ENCODE results near the gene LGR4. TPM values are rescaled to one million over a fixed set of nuclear protein-coding genes. Genes with fewer than 3 reads are reported as not detected.

Gene LGR4
- total RNA-seq, 1 donor from 2014 or later: 154 TPM

GRCh38 chr11:27506200-27507182 lies 33.9 kb upstream of the LGR4 start, which contains the start of gene LIN7C:
Gene LIN7C, minus strand, starts transcription at chr11:27506769. Its CDS starts 17 bp downstream, at chr11:27506752.
- H3K27ac Mint-ChIP-seq: peak within 1 kb of the TSS; percentile 99
- no peaks in the 10 kb centered on the region for H3K27me3 Mint-ChIP-seq
- peaks cover 1% of the 10 kb centered on the region for H3K36me3 Mint-ChIP-seq (ENCODE audit: insufficient read depth)
- peak; percentile 32 for TF ChIP-seq CTCF (IDR thresholded peaks at IDR 0.05; ENCODE audit: unreplicated experiment)
- H3K4me1 Mint-ChIP-seq (ENCODE audit: low read depth): peaks cover 21% of the 10 kb centered on the region
- no peaks in the 10 kb centered on the region for H3K9me3 Mint-ChIP-seq (ENCODE audit: low read depth)
- DNase-seq (ENCODE audit: low spot score, unreplicated experiment): peak; percentile 91
- peak within 1 kb of the TSS; percentile 100 for H3K4me3 Mint-ChIP-seq (ENCODE audit: low read depth)

GRCh38 chr11:27505781-27506180 lies 33.2 kb upstream of the LGR4 start:
- Mint-ChIP-seq H3K9me3 (ENCODE audit: low read depth) (no peaks in the 10 kb centered on the region), H3K27ac (peak overlapping the region; percentile 99), H3K27me3 (no peaks in the 10 kb centered on the region), H3K4me3 (ENCODE audit: low read depth) (peak overlapping the region; percentile 100), H3K36me3 (ENCODE audit: insufficient read depth) (peaks cover 2% of the 10 kb centered on the region), H3K4me1 (ENCODE audit: low read depth) (peaks cover 21% of the 10 kb centered on the region)
- DNase-seq (ENCODE audit: low spot score, unreplicated experiment): no peak
- TF ChIP-seq CTCF (IDR thresholded peaks at IDR 0.05; ENCODE audit: unreplicated experiment): no peak

GRCh38 chr11:27504205-27504604 lies 31.6 kb upstream of the LGR4 start:
- no peak for TF ChIP-seq CTCF (IDR thresholded peaks at IDR 0.05; ENCODE audit: unreplicated experiment)
- Mint-ChIP-seq H3K4me3 (ENCODE audit: low read depth) (no peak overlapping the region), H3K27me3 (no peaks in the 10 kb centered on the region), H3K36me3 (ENCODE audit: insufficient read depth) (peaks cover 6% of the 10 kb centered on the region), H3K4me1 (ENCODE audit: low read depth) (peaks cover 21% of the 10 kb centered on the region), H3K27ac (no peak overlapping the region), H3K9me3 (ENCODE audit: low read depth) (no peaks in the 10 kb centered on the region)
- DNase-seq (ENCODE audit: low spot score, unreplicated experiment): no peak

- no peaks in the 10 kb centered on the region for H3K27me3 Mint-ChIP-seq
- no peaks in the 10 kb centered on the region for H3K9me3 Mint-ChIP-seq (ENCODE audit: low read depth)
- H3K4me1 Mint-ChIP-seq (ENCODE audit: low read depth): peaks cover 19% of the 10 kb centered on the region
- peaks cover 8% of the 10 kb centered on the region for H3K36me3 Mint-ChIP-seq (ENCODE audit: insufficient read depth)
- DNase-seq (ENCODE audit: low spot score, unreplicated experiment): no peak
- no peak overlapping the region for H3K4me3 Mint-ChIP-seq (ENCODE audit: low read depth)
- H3K27ac Mint-ChIP-seq: no peak overlapping the region
- TF ChIP-seq CTCF (IDR thresholded peaks at IDR 0.05; ENCODE audit: unreplicated experiment): no peak
These were observed 28.5 kb upstream of the LGR4 start for GRCh38 chr11:27501100-27501499.

- DNase-seq (ENCODE audit: low spot score, unreplicated experiment): no peak
- H3K4me1 Mint-ChIP-seq (ENCODE audit: low read depth): peaks cover 10% of the 10 kb centered on the region
- H3K9me3 Mint-ChIP-seq (ENCODE audit: low read depth): no peaks in the 10 kb centered on the region
- H3K4me3 Mint-ChIP-seq (ENCODE audit: low read depth): no peak overlapping the region
- peaks cover 11% of the 10 kb centered on the region for H3K36me3 Mint-ChIP-seq (ENCODE audit: insufficient read depth)
- TF ChIP-seq CTCF (IDR thresholded peaks at IDR 0.05; ENCODE audit: unreplicated experiment): no peak
- H3K27ac Mint-ChIP-seq: no peak overlapping the region
- H3K27me3 Mint-ChIP-seq: no peaks in the 10 kb centered on the region
These were observed 25.3 kb upstream of the LGR4 start for GRCh38 chr11:27497911-27498310.
